ENCODE results near the gene RHBDF1.

Gene RHBDF1

GRCh38 chr16:96935-97381 lies 24.5 kb upstream of the RHBDF1 start:
- TF ChIP-seq FOXM1 (IDR thresholded peaks at IDR 0.05; ENCODE audit: borderline replicate concordance, low read depth) = no peak
- peak; percentile 81 for TF ChIP-seq USF1 (IDR thresholded peaks at IDR 0.05)
- TF ChIP-seq TAF1 (IDR thresholded peaks at IDR 0.05; ENCODE audit: low read depth) = no peak
- TF ChIP-seq EP300 (IDR thresholded peaks at IDR 0.05; ENCODE audit: borderline replicate concordance) = no peak
- peak; percentile 52; the same call in 1 of the 2 replicates for TF ChIP-seq MAX (IDR thresholded peaks at IDR 0.05)
- TF ChIP-seq RAD21 (IDR thresholded peaks at IDR 0.05; ENCODE audit: low read depth) = peak; percentile 87

- TF ChIP-seq YY1 (IDR thresholded peaks at IDR 0.05; ENCODE audit: low read depth) (no peak), CREB1 (IDR thresholded peaks at IDR 0.05; ENCODE audit: low read depth) (no peak), ZBTB7A (IDR thresholded peaks at IDR 0.05; ENCODE audit: low read depth) (no peak), EP300 (IDR thresholded peaks at IDR 0.05; ENCODE audit: borderline replicate concordance) (no peak)
Observed at GRCh38 chr16:94918-95265, 22.5 kb upstream of the RHBDF1 start.

- peak; percentile 86 for TF ChIP-seq TCF12 (IDR thresholded peaks at IDR 0.05; ENCODE audit: low read depth)
- no peak for TF ChIP-seq EGR1 (IDR thresholded peaks at IDR 0.05)
- peak; percentile 83 for TF ChIP-seq NFIC (IDR thresholded peaks at IDR 0.05)
- no peak for TF ChIP-seq TAF1 (IDR thresholded peaks at IDR 0.05; ENCODE audit: low read depth)
- TF ChIP-seq ZBTB7A (IDR thresholded peaks at IDR 0.05; ENCODE audit: low read depth) = no peak; the same call in 1 of the 2 replicates
- TF ChIP-seq MAX (IDR thresholded peaks at IDR 0.05) = peak; percentile 39; the same call in 1 of the 2 replicates
- no peak for TF ChIP-seq CEBPB (IDR thresholded peaks at IDR 0.05)
- TF ChIP-seq TEAD4 (IDR thresholded peaks at IDR 0.05) = peak; percentile 55
- no peak for TF ChIP-seq FOXM1 (IDR thresholded peaks at IDR 0.05; ENCODE audit: borderline replicate concordance, low read depth)
- TF ChIP-seq USF1 (IDR thresholded peaks at IDR 0.05) = no peak
- TF ChIP-seq EP300 (IDR thresholded peaks at IDR 0.05; ENCODE audit: borderline replicate concordance) = peak; percentile 63; the same call in 1 of the 2 replicates
- TF ChIP-seq YY1 (IDR thresholded peaks at IDR 0.05; ENCODE audit: low read depth) = 0 out of 2 replicates have a peak, but pooled peaks have one; percentile 15
- TF ChIP-seq CREB1 (IDR thresholded peaks at IDR 0.05; ENCODE audit: low read depth) = no peak
Observed at GRCh38 chr16:92431-93339, 20.3 kb upstream of the RHBDF1 start.

GRCh38 chr16:91484-91883 lies 19.1 kb upstream of the RHBDF1 start:
- TF ChIP-seq TCF12 (IDR thresholded peaks at IDR 0.05; ENCODE audit: low read depth) = 0 out of 2 replicates have a peak, but pooled peaks have one; percentile 50
- no peak for TF ChIP-seq EP300 (IDR thresholded peaks at IDR 0.05; ENCODE audit: borderline replicate concordance)
- TF ChIP-seq NFIC (IDR thresholded peaks at IDR 0.05) = peak; percentile 79

GRCh38 chr16:89391-90302 lies 17.2 kb upstream of the RHBDF1 start:
- no peak for TF ChIP-seq RAD21 (IDR thresholded peaks at IDR 0.05; ENCODE audit: low read depth)
- TF ChIP-seq YY1 (IDR thresholded peaks at IDR 0.05; ENCODE audit: low read depth) = no peak
- no peak for TF ChIP-seq EP300 (IDR thresholded peaks at IDR 0.05; ENCODE audit: borderline replicate concordance)

- TF ChIP-seq EP300 (IDR thresholded peaks at IDR 0.05; ENCODE audit: borderline replicate concordance) = no peak
- TF ChIP-seq TCF12 (IDR thresholded peaks at IDR 0.05; ENCODE audit: low read depth) = no peak
- no peak for TF ChIP-seq NFIC (IDR thresholded peaks at IDR 0.05)
- no peak for TF ChIP-seq TAF1 (IDR thresholded peaks at IDR 0.05; ENCODE audit: low read depth)
Observed at GRCh38 chr16:88613-89012, 16.2 kb upstream of the RHBDF1 start.

GRCh38 chr16:86483-86952 lies 14.1 kb upstream of the RHBDF1 start:
- TF ChIP-seq NFIC (IDR thresholded peaks at IDR 0.05) (no peak), USF1 (IDR thresholded peaks at IDR 0.05) (no peak), REST (IDR thresholded peaks at IDR 0.05; ENCODE audit: low read depth) (no peak), EGR1 (IDR thresholded peaks at IDR 0.05) (no peak), TEAD4 (IDR thresholded peaks at IDR 0.05) (no peak), FOXM1 (IDR thresholded peaks at IDR 0.05; ENCODE audit: borderline replicate concordance, low read depth) (no peak), TAF1 (IDR thresholded peaks at IDR 0.05; ENCODE audit: low read depth) (no peak), TCF12 (IDR thresholded peaks at IDR 0.05; ENCODE audit: low read depth) (no peak), MAX (IDR thresholded peaks at IDR 0.05) (no peak), ZBTB7A (IDR thresholded peaks at IDR 0.05; ENCODE audit: low read depth) (no peak), CEBPB (IDR thresholded peaks at IDR 0.05) (no peak)
